Measurements from ENCODE around the gene USP16.

The USP16 gene

DNA sequence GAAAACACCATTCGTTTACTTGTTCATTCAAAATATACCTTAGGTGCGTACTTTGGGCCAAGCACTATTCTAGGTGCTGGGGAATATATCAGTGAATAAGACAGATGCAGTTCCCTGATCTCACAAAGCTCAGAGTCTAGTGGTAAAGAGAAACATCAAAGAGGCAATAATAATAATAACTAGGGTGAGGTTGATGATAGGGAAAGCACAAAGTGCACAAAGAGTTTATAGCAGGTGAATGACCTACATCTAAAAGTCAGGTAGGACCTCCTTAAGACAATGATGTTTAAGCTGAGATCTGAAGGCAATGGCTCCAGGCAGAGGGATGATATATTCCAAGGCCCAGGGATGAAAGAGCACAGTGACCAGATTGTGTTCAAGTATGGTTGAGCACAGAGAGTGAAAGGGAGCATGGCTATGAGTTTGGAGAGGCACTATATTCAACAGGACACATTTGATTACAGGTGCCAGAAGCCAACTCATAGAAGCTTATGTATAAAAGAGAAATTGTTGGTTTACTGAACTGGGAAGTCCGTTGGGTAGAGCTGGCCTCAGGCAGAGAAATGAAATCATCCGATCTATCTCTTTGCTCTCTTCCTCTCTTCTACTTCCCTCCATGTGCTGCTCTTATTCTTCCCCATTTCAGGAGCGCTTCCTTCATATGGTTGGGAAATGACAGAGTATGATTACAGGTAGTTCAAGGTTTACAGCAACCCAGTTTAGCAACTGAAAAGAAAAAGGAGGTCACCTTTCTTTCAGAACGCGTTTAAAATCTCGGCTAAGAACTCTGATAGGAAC lies 71.9 kb downstream of the USP16 start:
- no peak for TF ChIP-seq HDGF (IDR thresholded peaks at IDR 0.05; ENCODE audit: borderline replicate concordance)
- TF ChIP-seq SUZ12 (IDR thresholded peaks at IDR 0.05), result no peak
- TF ChIP-seq L3MBTL2 (conservative IDR thresholded peaks at IDR 0.05), result no peak
- no peak for TF ChIP-seq SP1 (IDR thresholded peaks at IDR 0.05)
- no peak for TF ChIP-seq FOXM1 (IDR thresholded peaks at IDR 0.05; ENCODE audit: borderline replicate concordance)
- TF ChIP-seq FOXA1 (IDR thresholded peaks at IDR 0.05), result no peak
- TF ChIP-seq ELF4 (IDR thresholded peaks at IDR 0.05), result no peak
- no peak for TF ChIP-seq TARDBP (IDR thresholded peaks at IDR 0.05)
- no peak for TF ChIP-seq FOXK2 (IDR thresholded peaks at IDR 0.05)
- no peak for TF ChIP-seq CTBP1 (IDR thresholded peaks at IDR 0.05; ENCODE audit: borderline replicate concordance)
- TF ChIP-seq ARNT (IDR thresholded peaks at IDR 0.05), result no peak
- no peak for TF ChIP-seq NFRKB (IDR thresholded peaks at IDR 0.05)
- ChIA-PET POLR2A (interaction anchor here (0.6 to 1.5 kb wide), 2 partner anchors 16 to 29 kb away, joined by 3 read pairs; no protein-coding TSS in a partner anchor), CTCF (no interaction called here)

DNA sequence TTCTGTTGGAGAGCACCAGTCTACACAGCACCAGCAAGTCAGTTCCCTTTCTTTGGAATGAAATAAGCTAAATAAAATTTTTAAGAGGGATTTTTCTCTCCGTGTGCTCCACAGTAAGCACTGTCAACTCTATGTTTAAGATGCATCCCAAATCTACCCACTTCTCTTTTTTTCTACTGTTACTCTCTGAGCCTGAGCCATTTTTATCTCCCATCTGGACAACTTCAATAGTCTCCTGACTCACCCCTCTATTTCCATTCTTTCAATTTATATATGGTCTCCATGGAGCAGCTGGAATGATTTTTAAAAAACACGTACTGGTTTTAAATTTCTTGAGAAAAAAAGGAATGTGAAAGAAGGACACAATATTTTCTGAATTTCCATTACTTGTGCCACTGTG lies 73.7 kb downstream of the USP16 start:
- no peak for TF ChIP-seq BHLHE40 (IDR thresholded peaks at IDR 0.05; ENCODE audit: borderline replicate concordance)
- TF ChIP-seq ZNF384 (IDR thresholded peaks at IDR 0.05), result no peak
- no peak for TF ChIP-seq ELF4 (IDR thresholded peaks at IDR 0.05)
- no peak for TF ChIP-seq SUZ12 (IDR thresholded peaks at IDR 0.05)
- no peak for TF ChIP-seq CTBP1 (IDR thresholded peaks at IDR 0.05; ENCODE audit: borderline replicate concordance)
- TF ChIP-seq TARDBP (IDR thresholded peaks at IDR 0.05), result no peak
- TF ChIP-seq FOXM1 (IDR thresholded peaks at IDR 0.05; ENCODE audit: borderline replicate concordance), result no peak
- TF ChIP-seq SP1 (IDR thresholded peaks at IDR 0.05), result no peak
- TF ChIP-seq NFRKB (IDR thresholded peaks at IDR 0.05), result no peak
- TF ChIP-seq, protein P1, sequence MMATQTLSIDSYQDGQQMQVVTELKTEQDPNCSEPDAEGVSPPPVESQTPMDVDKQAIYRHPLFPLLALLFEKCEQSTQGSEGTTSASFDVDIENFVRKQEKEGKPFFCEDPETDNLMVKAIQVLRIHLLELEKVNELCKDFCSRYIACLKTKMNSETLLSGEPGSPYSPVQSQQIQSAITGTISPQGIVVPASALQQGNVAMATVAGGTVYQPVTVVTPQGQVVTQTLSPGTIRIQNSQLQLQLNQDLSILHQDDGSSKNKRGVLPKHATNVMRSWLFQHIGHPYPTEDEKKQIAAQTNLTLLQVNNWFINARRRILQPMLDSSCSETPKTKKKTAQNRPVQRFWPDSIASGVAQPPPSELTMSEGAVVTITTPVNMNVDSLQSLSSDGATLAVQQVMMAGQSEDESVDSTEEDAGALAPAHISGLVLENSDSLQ (IDR thresholded peaks at IDR 0.05), result no peak
- no peak for TF ChIP-seq FOXK2 (IDR thresholded peaks at IDR 0.05)
- TF ChIP-seq LEF1 (IDR thresholded peaks at IDR 0.05; ENCODE audit: borderline replicate concordance), result no peak
- TF ChIP-seq HDGF (IDR thresholded peaks at IDR 0.05; ENCODE audit: borderline replicate concordance), result no peak
- no peak for TF ChIP-seq FOXA1 (IDR thresholded peaks at IDR 0.05)
- TF ChIP-seq L3MBTL2 (conservative IDR thresholded peaks at IDR 0.05), result no peak
- no peak for TF ChIP-seq ARNT (IDR thresholded peaks at IDR 0.05)
- CTCF ChIA-PET, result interaction anchor here (1.0 kb wide), 1 partner anchor 9 kb away, joined by 3 read pairs; no protein-coding TSS in a partner anchor
- POLR2A ChIA-PET, result no interaction called here
- DNase-seq (ENCODE audit: extremely low spot score), result no peak

More for the DNA sequence above, 71.9 kb downstream of the USP16 start:
- DNase-seq (ENCODE audit: extremely low spot score), result no peak

DNA sequence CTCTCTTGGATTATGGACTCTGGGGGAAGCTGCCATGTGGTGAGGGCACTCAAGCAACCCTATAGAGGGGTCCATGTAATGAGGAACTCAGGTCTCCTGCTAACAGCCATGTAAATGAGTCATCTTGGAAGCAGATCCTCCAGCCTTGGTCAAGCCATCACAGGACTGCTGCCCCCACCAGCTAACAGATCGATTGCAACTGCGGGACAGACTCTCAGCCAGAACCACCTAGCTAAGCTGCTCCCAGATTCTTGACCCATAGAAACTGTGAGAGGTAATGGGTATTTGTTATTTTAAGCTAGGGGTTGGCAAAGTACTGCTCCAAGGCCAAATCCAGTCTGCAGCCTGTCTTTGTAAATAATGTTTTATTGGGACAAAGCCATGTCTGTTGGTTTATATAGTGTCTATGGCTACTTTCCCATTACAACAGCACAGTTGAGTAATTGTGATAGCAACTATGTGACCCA lies 78.4 kb downstream of the USP16 start:
- TF ChIP-seq L3MBTL2 (conservative IDR thresholded peaks at IDR 0.05), result no peak
- TF ChIP-seq LEF1 (IDR thresholded peaks at IDR 0.05; ENCODE audit: borderline replicate concordance), result no peak
- TF ChIP-seq ZNF384 (IDR thresholded peaks at IDR 0.05), result no peak
- TF ChIP-seq HDGF (IDR thresholded peaks at IDR 0.05; ENCODE audit: borderline replicate concordance), result no peak
- no peak for TF ChIP-seq ARNT (IDR thresholded peaks at IDR 0.05)
- TF ChIP-seq CTBP1 (IDR thresholded peaks at IDR 0.05; ENCODE audit: borderline replicate concordance), result no peak
- no peak for TF ChIP-seq NFRKB (IDR thresholded peaks at IDR 0.05)
- no peak for TF ChIP-seq TARDBP (IDR thresholded peaks at IDR 0.05)
- TF ChIP-seq BHLHE40 (IDR thresholded peaks at IDR 0.05; ENCODE audit: borderline replicate concordance), result no peak
- TF ChIP-seq SUZ12 (IDR thresholded peaks at IDR 0.05), result no peak
- TF ChIP-seq FOXA1 (IDR thresholded peaks at IDR 0.05), result no peak
- no peak for TF ChIP-seq FOXK2 (IDR thresholded peaks at IDR 0.05)
- no peak for TF ChIP-seq SP1 (IDR thresholded peaks at IDR 0.05)
- no peak for TF ChIP-seq ELF4 (IDR thresholded peaks at IDR 0.05)
- POLR2A ChIA-PET, result no interaction called here
- CTCF ChIA-PET, result interaction anchor here (0.5 to 0.7 kb wide), 2 partner anchors 71 to 245 kb away, joined by 3 to 4 read pairs; no protein-coding TSS in a partner anchor
- DNase-seq (ENCODE audit: extremely low spot score), result no peak

Measured in HEK293T (cell line).